Left ventricle myocardium inferior (tissue), 1 donor: Measurements from ENCODE around the gene AGAP2. TPM values are rescaled to one million over a fixed set of nuclear protein-coding genes. Genes with fewer than 3 reads are reported as not detected.

Source experiments
- DNase-seq: peaks from one replicate; pipeline ENCODE4 v3.0.0-alpha.2; 2020
- H3K27ac ChIP-seq: fragments of 200-600 bp; replicated peaks from 2 replicates; pipeline ENCODE4 v1.8.0; 2021
- H3K27me3 ChIP-seq: fragments of 200-600 bp; 2 replicates; pipeline ENCODE4 v1.8.0; 2021; ENCODE audit warnings: low read depth
- H3K36me3 ChIP-seq: fragments of 200-600 bp; 2 replicates; pipeline ENCODE4 v1.8.0; 2021
- H3K4me1 ChIP-seq: fragments of 200-600 bp; 2 replicates; pipeline ENCODE4 v1.8.0; 2021
- H3K4me3 ChIP-seq: fragments of 200-600 bp; 2 replicates; pipeline ENCODE4 v1.8.0; 2021; ENCODE audit warnings: mild to moderate bottlenecking, moderate library complexity
- H3K9me3 ChIP-seq: fragments of 200-600 bp; replicated peaks from 2 replicates; pipeline ENCODE4 v1.8.0; 2021
- intact Hi-C: fragments of 100-400 bp; cut with micrococcal nuclease; formaldehyde crosslinking; loops from one replicate; pipeline ENCODE4 v1.11.0; 2022
- total RNA-seq: library from RNA; stranded (reverse); fragmentation: NEBNext Ultra II Directional; extraction: Animal tissue kit (Norgen Biotek cat#: 25700); gene quantifications from one replicate; pipeline ENCODE4 v1.2.1, GENCODE V29; 2021
- TF ChIP-seq, protein P1 (sequence below): fragments of 200-600 bp; IDR thresholded peaks from 2 replicates; pipeline ENCODE4 v1.8.0; 2021; ENCODE audit warnings: antibody characterized with exemption, mild to moderate bottlenecking, borderline replicate concordance
- donor health status: DM: no; HTN: yes; CAD: no; lungs with severe emphysema.

AGAP2 gene
- total RNA-seq, 1 donor from 2014 or later: 6.5 TPM

DNA sequence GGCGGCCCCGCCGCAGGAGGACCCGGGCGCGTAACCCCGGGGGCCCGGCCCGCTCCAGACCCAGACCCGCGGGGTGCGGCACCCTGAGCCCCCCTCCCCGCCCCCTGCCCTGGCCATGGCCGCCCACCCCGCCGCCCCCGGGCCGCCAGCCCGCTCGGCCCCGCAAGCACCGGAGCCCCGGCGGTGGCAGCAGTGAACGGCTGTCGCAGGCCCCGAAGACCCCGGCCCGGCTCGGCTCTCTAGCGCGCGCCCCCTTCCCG is 16.6 kb upstream of the AGAP2 start:
- H3K4me3 ChIP-seq: peak overlapping the region; percentile 82
- H3K27ac ChIP-seq: peak overlapping the region; percentile 71
- intact Hi-C loops: no loop called here
- H3K36me3 ChIP-seq: peaks cover 29% of the 10 kb centered on the region
- TF ChIP-seq, protein P1, sequence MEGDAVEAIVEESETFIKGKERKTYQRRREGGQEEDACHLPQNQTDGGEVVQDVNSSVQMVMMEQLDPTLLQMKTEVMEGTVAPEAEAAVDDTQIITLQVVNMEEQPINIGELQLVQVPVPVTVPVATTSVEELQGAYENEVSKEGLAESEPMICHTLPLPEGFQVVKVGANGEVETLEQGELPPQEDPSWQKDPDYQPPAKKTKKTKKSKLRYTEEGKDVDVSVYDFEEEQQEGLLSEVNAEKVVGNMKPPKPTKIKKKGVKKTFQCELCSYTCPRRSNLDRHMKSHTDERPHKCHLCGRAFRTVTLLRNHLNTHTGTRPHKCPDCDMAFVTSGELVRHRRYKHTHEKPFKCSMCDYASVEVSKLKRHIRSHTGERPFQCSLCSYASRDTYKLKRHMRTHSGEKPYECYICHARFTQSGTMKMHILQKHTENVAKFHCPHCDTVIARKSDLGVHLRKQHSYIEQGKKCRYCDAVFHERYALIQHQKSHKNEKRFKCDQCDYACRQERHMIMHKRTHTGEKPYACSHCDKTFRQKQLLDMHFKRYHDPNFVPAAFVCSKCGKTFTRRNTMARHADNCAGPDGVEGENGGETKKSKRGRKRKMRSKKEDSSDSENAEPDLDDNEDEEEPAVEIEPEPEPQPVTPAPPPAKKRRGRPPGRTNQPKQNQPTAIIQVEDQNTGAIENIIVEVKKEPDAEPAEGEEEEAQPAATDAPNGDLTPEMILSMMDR: no peak
- no peaks in the 10 kb centered on the region for H3K9me3 ChIP-seq
- no peaks in the 10 kb centered on the region for H3K27me3 ChIP-seq
- no peak for DNase-seq
- H3K4me1 ChIP-seq: peaks cover 53% of the 10 kb centered on the region

DNA sequence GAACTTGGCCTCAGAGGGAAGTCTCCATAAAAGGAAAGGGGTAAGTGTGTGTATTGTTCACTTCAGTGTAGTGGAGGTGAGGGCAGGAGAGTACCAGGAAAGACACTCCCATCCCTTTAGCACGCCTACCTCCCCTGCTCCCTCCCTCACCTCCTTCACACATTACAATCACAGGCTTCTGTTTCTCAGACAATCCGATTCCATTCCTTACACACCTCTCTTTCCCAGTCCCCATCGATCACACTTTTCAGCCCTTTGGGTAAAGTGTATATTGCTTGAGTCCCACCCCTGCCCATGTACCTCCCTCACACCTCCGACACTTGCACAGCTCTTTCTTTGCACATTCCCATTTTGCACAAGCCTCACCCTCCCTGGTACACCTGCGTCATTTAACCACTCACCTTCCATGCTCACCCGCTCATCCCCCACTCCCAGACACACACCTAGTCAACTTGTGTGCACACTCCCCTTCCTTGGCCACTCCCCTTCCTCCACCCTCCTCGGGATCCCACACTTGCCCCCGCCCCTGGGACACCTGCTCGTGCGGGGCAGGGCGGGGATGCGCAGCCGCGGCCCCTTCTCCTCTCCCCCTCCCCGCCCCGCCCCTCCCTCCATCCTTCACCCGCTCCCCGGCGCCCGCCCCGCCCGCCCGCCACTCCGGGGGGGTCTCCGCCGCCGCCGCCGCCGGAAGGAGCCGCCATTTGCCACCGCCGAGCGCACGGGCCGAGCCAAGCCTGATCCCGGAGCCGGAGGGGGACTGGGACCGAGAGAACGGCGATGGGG is 16.1 kb upstream of the AGAP2 start, which contains the start of gene MARCHF9:
MARCHF9 (plus strand) TSS at position 693 of the 783 bp plus-strand sequence. CDS start 426 bp downstream, outside the sequence.
- H3K27me3 ChIP-seq: no peaks in the 10 kb centered on the region
- TF ChIP-seq, protein P1: no peak
- peak within 1 kb of the TSS; percentile 71 for H3K27ac ChIP-seq
- H3K36me3 ChIP-seq: peaks cover 34% of the 10 kb centered on the region
- peaks cover 53% of the 10 kb centered on the region for H3K4me1 ChIP-seq
- DNase-seq: peak; percentile 59
- no peaks in the 10 kb centered on the region for H3K9me3 ChIP-seq
- intact Hi-C loops: no loop called here
- peak within 1 kb of the TSS; percentile 82 for H3K4me3 ChIP-seq

DNA sequence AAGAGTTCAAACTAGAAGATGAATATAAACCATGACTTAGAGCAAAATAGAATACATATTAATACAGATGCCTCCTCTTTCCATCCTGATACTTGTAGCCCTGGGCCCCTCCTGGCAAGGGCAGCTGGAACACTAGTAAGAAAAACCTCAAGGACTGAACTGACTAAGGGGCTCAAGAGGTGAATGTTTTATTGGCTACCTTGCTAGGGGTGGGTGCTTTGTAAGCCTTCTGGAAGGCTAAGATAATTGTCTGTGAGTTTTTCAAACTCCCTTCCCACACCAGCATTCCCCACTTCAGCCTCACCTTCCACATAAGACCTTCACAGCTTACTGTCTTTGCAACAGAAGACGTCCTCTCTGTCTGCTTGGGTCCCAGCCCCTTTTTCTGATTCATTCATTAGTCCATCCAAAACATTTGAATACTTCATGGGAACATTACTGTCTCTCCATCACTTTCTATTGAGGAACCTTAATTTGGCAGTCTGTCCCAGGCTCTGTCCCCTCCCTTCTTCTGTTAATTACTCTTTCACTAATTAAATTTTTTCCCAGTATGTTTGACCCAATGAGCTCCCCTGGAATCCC is 15.3 kb upstream of the AGAP2 start:
- no peak overlapping the region for H3K4me3 ChIP-seq
- H3K27me3 ChIP-seq: no peaks in the 10 kb centered on the region
- DNase-seq: no peak
- TF ChIP-seq, protein P1: no peak
- H3K9me3 ChIP-seq: no peaks in the 10 kb centered on the region
- peaks cover 37% of the 10 kb centered on the region for H3K36me3 ChIP-seq
- peak overlapping the region; percentile 22 for H3K27ac ChIP-seq
- intact Hi-C loops: no loop called here
- H3K4me1 ChIP-seq: peaks cover 53% of the 10 kb centered on the region

DNA sequence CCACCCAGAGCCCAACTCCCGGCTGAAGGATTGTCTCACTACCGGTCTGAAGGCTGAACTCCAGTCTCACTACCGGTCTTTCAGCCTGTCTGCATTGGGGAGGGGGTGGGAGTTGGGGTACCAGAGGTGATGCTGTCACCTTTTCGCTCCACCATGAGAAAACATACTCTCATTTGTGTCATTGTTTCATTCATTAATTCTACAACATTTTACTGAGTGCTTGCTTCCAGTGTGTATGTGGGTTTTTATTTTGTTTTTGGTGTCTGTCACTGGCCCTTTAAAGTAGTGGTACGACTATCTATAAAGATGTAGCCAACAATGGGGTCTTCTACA is 14.1 kb upstream of the AGAP2 start:
- Histone ChIP-seq H3K4me3 (peak overlapping the region; percentile 81), H3K9me3 (no peaks in the 10 kb centered on the region), H3K4me1 (peaks cover 53% of the 10 kb centered on the region), H3K27ac (peak overlapping the region; percentile 92), H3K36me3 (peaks cover 37% of the 10 kb centered on the region), H3K27me3 (no peaks in the 10 kb centered on the region)
- intact Hi-C loops: no loop called here
- DNase-seq: no peak
- TF ChIP-seq, protein P1: no peak

DNA sequence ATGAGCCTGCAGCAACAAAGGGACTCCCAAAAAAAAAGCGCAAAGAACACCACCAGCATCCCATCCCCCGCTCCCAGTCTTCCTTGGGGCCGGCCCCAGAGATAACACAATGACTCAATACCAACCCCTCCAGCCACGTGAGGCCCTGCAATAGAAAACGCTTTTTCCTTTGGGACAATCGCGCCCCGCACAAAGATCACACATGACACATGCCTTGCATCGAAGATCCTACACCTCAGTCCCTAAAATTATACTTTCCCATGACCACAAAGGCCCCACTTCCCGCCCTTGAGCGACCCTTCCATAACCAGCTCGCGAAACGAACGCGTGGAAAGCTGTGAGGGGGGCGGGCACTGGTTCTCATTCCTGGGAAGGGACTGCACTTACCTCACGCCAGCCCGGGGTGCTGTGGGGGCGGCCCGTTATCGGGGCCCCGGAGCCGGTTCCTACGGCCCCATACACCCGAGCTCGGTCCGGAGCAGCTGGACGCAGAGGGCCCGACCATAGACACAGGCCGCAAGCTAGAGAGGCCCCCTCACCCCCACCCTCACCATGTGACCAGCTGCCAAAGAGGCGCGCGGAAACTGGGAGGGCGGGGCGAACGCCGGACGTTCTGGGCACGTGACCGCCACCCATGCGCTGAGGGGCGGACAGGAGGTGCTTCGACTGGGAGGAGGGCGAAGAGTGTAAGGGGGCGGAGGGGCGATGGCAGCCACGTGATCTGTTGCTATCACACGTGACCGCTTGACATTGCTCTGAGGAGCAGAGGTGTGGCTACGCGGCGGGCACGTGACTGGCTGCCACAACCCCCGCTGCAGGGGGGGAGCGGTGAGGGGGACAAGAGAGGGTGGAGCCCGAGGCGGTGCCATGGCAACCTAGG is 13.5 kb upstream of the AGAP2 start, which contains the start of gene CDK4:
CDK4 (minus strand) TSS at position 523 of the 880 bp plus-strand sequence. CDS start 593 bp downstream, outside the sequence.
- Histone ChIP-seq H3K36me3 (peaks cover 40% of the 10 kb centered on the region), H3K27ac (peak within 1 kb of the TSS; percentile 92), H3K27me3 (no peaks in the 10 kb centered on the region), H3K4me1 (peaks cover 53% of the 10 kb centered on the region), H3K4me3 (peak within 1 kb of the TSS; percentile 81), H3K9me3 (no peaks in the 10 kb centered on the region)
- intact Hi-C loops: no loop called here
- TF ChIP-seq, protein P1: no peak
- peak; percentile 99 for DNase-seq
